DMS79 treated with DMSO at 0.1 percent for 48 hours (cell line): ENCODE measurements around the gene NPEPL1.

Experiments used
- DNase-seq: peaks from one replicate; lab custom pipeline; 2025; lab: John Stamatoyannopoulos, UW

Gene NPEPL1

GRCh38 chr20:58657986-58658385, 34.6 kb upstream of the NPEPL1 start:
- no peak for DNase-seq

- DNase-seq: no peak
These were observed 33.8 kb upstream of the NPEPL1 start for GRCh38 chr20:58658760-58659159.

- DNase-seq: no peak
These were observed 32.8 kb upstream of the NPEPL1 start for GRCh38 chr20:58659841-58660240.

GRCh38 chr20:58660855-58661597, 31.6 kb upstream of the NPEPL1 start:
- peak; percentile 39 for DNase-seq

GRCh38 chr20:58661598-58662473, 30.8 kb upstream of the NPEPL1 start:
- no peak for DNase-seq

- DNase-seq: no peak
These were observed 28.3 kb upstream of the NPEPL1 start for GRCh38 chr20:58664331-58664730.

GRCh38 chr20:58664883-58665282, 27.7 kb upstream of the NPEPL1 start:
- DNase-seq: peak; percentile 40

- no peak for DNase-seq
These were observed 27.0 kb upstream of the NPEPL1 start for GRCh38 chr20:58665606-58666005.

GRCh38 chr20:58666702-58667101, 25.9 kb upstream of the NPEPL1 start:
- DNase-seq: no peak

- no peak for DNase-seq
These were observed 24.6 kb upstream of the NPEPL1 start for GRCh38 chr20:58667975-58668374.

GRCh38 chr20:58668901-58669286, 23.7 kb upstream of the NPEPL1 start:
- no peak for DNase-seq

GRCh38 chr20:58669287-58670006, 23.2 kb upstream of the NPEPL1 start:
- peak; percentile 26 for DNase-seq

- no peak for DNase-seq
These were observed 22.5 kb upstream of the NPEPL1 start for GRCh38 chr20:58670102-58670501.

GRCh38 chr20:58670659-58671058, 21.9 kb upstream of the NPEPL1 start:
- no peak for DNase-seq

GRCh38 chr20:58673119-58673518, 19.5 kb upstream of the NPEPL1 start:
- DNase-seq: no peak

- DNase-seq: no peak
These were observed 17.4 kb upstream of the NPEPL1 start for GRCh38 chr20:58675146-58675584.

GRCh38 chr20:58675641-58676040, 17.0 kb upstream of the NPEPL1 start:
- DNase-seq: no peak

GRCh38 chr20:58676161-58676560, 16.4 kb upstream of the NPEPL1 start:
- DNase-seq: no peak

- DNase-seq: no peak
These were observed 15.5 kb upstream of the NPEPL1 start for GRCh38 chr20:58677079-58677604.

- no peak for DNase-seq
These were observed 14.8 kb upstream of the NPEPL1 start for GRCh38 chr20:58677808-58678207.

- DNase-seq: no peak
These were observed 13.8 kb upstream of the NPEPL1 start for GRCh38 chr20:58678806-58679205.
